ENCODE data around the gene HSPH1.
A peak's percentile ranks its signal among the peaks of the same experiment; 100 is the strongest.

Gene HSPH1

DNA sequence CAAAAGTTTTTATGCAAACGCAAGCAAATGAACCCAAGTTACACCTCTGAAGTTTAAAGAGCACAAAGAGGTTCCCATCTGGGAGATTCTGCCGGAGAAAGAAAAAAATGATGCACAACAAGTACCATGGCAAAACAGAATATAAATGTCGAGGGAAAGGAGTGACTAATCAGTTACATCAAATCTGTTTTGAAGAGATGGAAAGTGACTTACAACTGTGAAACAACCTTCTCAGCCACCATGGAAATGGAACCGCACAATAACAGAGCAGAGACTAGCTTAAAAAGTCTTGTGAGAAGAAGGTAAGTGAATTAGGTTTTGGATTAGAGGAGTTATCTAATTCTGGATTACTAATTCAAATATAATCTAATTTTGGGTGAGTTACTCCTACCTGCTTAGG is 2.4 kb downstream of the HSPH1 start:
- Histone ChIP-seq H4K20me1 (ENCODE audit: insufficient read depth, low read length) (peaks cover 20% of the 10 kb centered on the region), H3K4me2 (ENCODE audit: low read length) (peak overlapping the region; percentile 68), H3K79me2 (ENCODE audit: low read length) (peaks cover 63% of the 10 kb centered on the region), H3K27ac (ENCODE audit: low read length) (no peak overlapping the region), H2AFZ (ENCODE audit: low read depth, low read length) (no peak overlapping the region), H3K9me3 (ENCODE audit: insufficient read depth, low read length) (no peaks in the 10 kb centered on the region), H3K36me3 (replicated peaks; ENCODE audit: low read depth, low read length) (peaks cover 27% of the 10 kb centered on the region), H3K4me3 (ENCODE audit: low read length) (peak overlapping the region; percentile 86), H3K27me3 (ENCODE audit: low read depth, low read length) (no peaks in the 10 kb centered on the region), H3K9ac (ENCODE audit: low read length) (peak overlapping the region; percentile 91), H3K4me1 (ENCODE audit: low read length) (peaks cover 21% of the 10 kb centered on the region)
- no peak for TF ChIP-seq EZH2phosphoT487 (IDR thresholded peaks at IDR 0.05; ENCODE audit: low read depth)
- TF ChIP-seq, protein P1, sequence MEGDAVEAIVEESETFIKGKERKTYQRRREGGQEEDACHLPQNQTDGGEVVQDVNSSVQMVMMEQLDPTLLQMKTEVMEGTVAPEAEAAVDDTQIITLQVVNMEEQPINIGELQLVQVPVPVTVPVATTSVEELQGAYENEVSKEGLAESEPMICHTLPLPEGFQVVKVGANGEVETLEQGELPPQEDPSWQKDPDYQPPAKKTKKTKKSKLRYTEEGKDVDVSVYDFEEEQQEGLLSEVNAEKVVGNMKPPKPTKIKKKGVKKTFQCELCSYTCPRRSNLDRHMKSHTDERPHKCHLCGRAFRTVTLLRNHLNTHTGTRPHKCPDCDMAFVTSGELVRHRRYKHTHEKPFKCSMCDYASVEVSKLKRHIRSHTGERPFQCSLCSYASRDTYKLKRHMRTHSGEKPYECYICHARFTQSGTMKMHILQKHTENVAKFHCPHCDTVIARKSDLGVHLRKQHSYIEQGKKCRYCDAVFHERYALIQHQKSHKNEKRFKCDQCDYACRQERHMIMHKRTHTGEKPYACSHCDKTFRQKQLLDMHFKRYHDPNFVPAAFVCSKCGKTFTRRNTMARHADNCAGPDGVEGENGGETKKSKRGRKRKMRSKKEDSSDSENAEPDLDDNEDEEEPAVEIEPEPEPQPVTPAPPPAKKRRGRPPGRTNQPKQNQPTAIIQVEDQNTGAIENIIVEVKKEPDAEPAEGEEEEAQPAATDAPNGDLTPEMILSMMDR (IDR thresholded peaks at IDR 0.05; ENCODE audit: low read depth, low read length) = no peak

DNA sequence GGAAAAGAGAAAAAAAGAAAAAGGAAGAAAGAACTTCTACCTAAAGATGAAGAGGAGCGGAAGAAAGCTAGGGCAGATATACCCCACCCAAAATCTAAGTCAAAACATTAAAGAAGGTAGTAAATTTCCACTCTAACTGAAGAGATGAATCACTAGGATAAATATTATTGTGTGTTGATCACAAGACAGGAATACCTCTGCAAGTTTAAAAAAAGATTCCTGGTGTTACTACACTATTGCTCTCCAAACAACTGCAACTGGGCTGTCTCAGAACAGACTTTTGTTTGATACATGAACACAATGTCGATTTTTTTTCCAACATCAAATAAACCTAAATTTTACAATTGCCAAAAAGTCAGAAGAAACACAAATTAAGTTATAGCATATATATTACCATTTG is 6.8 kb downstream of the HSPH1 start:
- H4K20me1 ChIP-seq (ENCODE audit: insufficient read depth, low read length) = peaks cover 13% of the 10 kb centered on the region

DNA sequence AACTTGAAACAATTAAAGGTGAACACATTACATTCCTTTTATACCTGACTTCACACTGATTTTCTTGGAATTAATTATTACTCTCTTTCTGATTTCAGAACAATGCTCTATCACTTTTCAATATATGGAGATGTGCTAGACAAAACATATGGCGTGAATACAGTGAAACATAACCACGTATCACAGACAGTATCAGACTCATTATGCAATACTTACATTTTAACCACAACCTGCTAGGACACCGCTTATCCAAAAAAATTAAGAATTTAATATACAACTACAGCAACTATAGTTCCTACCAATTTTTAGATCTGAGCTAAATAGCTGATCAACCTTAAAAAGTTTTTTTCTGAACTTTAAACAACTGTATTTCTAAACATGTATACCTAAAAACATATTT is 9.9 kb downstream of the HSPH1 start:
- TF ChIP-seq EZH2phosphoT487 (IDR thresholded peaks at IDR 0.05; ENCODE audit: low read depth) = no peak
- TF ChIP-seq, protein P1 (IDR thresholded peaks at IDR 0.05; ENCODE audit: low read depth, low read length) = no peak
- no peak overlapping the region for H3K9ac ChIP-seq (ENCODE audit: low read length)
- no peaks in the 10 kb centered on the region for H3K4me1 ChIP-seq (ENCODE audit: low read length)
- H4K20me1 ChIP-seq (ENCODE audit: insufficient read depth, low read length) = no peaks in the 10 kb centered on the region; the same call in 1 of the 2 replicates
- H3K4me2 ChIP-seq (ENCODE audit: low read length) = no peak overlapping the region
- H3K27ac ChIP-seq (ENCODE audit: low read length) = no peak overlapping the region
- no peaks in the 10 kb centered on the region for H3K9me3 ChIP-seq (ENCODE audit: insufficient read depth, low read length)
- no peaks in the 10 kb centered on the region for H3K27me3 ChIP-seq (ENCODE audit: low read depth, low read length)
- H3K4me3 ChIP-seq (ENCODE audit: low read length) = no peak overlapping the region
- H3K79me2 ChIP-seq (ENCODE audit: low read length) = peaks cover 52% of the 10 kb centered on the region
- peaks cover 86% of the 10 kb centered on the region for H3K36me3 ChIP-seq (replicated peaks; ENCODE audit: low read depth, low read length)
- H2AFZ ChIP-seq (ENCODE audit: low read depth, low read length) = no peak overlapping the region

More for the DNA sequence above, 6.8 kb downstream of the HSPH1 start:
- Histone ChIP-seq H3K79me2 (ENCODE audit: low read length) (peaks cover 68% of the 10 kb centered on the region), H3K4me3 (ENCODE audit: low read length) (no peak overlapping the region), H2AFZ (ENCODE audit: low read depth, low read length) (no peak overlapping the region), H3K4me2 (ENCODE audit: low read length) (no peak overlapping the region), H3K27me3 (ENCODE audit: low read depth, low read length) (no peaks in the 10 kb centered on the region), H3K27ac (ENCODE audit: low read length) (no peak overlapping the region), H3K9me3 (ENCODE audit: insufficient read depth, low read length) (no peaks in the 10 kb centered on the region), H3K36me3 (replicated peaks; ENCODE audit: low read depth, low read length) (peaks cover 70% of the 10 kb centered on the region), H3K9ac (ENCODE audit: low read length) (no peak overlapping the region), H3K4me1 (ENCODE audit: low read length) (peaks cover 13% of the 10 kb centered on the region)
- TF ChIP-seq, protein P1 (IDR thresholded peaks at IDR 0.05; ENCODE audit: low read depth, low read length) = no peak
- no peak for TF ChIP-seq EZH2phosphoT487 (IDR thresholded peaks at IDR 0.05; ENCODE audit: low read depth)

DNA sequence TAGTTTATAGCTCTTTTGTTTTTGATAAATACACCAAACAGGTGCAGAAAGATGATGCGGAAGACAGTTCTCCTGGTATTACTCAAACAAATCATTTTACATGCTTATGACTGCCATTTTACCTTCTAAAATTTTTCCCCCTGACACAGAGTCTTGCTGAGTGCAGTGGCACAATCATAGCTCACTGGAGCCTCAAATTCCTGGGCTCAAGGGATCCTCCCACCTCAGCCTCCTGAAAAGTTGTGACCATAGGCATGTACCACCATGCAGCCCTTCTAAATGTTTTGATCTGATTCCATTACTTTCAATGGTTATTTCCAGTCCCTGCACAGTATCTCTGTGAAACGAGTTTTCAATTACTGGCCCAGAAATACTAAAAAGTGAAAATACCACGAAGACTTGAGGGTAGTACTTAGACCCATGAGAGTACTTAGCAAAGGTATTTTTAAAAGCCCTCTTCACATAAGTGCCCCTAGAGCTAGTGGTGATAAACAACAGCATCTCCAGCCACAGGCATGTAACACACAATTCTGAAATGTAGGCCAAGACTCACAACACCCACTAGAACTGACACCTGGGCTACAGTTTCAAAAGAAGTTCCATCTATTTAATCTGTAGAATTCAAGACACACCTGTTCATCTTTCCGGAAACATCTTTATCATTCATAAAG is 11.3 kb downstream of the HSPH1 start:
- Histone ChIP-seq H3K4me3 (ENCODE audit: low read length) (no peak overlapping the region), H3K4me1 (ENCODE audit: low read length) (no peaks in the 10 kb centered on the region), H3K79me2 (ENCODE audit: low read length) (peaks cover 52% of the 10 kb centered on the region), H3K4me2 (ENCODE audit: low read length) (no peak overlapping the region), H3K9me3 (ENCODE audit: insufficient read depth, low read length) (no peaks in the 10 kb centered on the region), H4K20me1 (ENCODE audit: insufficient read depth, low read length) (peaks cover 4% of the 10 kb centered on the region; the same call in 1 of the 2 replicates), H3K9ac (ENCODE audit: low read length) (no peak overlapping the region), H3K27me3 (ENCODE audit: low read depth, low read length) (no peaks in the 10 kb centered on the region), H2AFZ (ENCODE audit: low read depth, low read length) (no peak overlapping the region), H3K27ac (ENCODE audit: low read length) (no peak overlapping the region), H3K36me3 (replicated peaks; ENCODE audit: low read depth, low read length) (peaks cover 88% of the 10 kb centered on the region)
- TF ChIP-seq EZH2phosphoT487 (IDR thresholded peaks at IDR 0.05; ENCODE audit: low read depth) = no peak
- TF ChIP-seq, protein P1 (IDR thresholded peaks at IDR 0.05; ENCODE audit: low read depth, low read length) = no peak

Data from OCI-LY3 (cell line).